ENCODE results near the gene OGDH. TPM values are rescaled to one million over a fixed set of nuclear protein-coding genes. Genes with fewer than 3 reads are reported as not detected.

OGDH gene
- total RNA-seq, 2 donors from 2014 or later, result 277 to 390 TPM

DNA sequence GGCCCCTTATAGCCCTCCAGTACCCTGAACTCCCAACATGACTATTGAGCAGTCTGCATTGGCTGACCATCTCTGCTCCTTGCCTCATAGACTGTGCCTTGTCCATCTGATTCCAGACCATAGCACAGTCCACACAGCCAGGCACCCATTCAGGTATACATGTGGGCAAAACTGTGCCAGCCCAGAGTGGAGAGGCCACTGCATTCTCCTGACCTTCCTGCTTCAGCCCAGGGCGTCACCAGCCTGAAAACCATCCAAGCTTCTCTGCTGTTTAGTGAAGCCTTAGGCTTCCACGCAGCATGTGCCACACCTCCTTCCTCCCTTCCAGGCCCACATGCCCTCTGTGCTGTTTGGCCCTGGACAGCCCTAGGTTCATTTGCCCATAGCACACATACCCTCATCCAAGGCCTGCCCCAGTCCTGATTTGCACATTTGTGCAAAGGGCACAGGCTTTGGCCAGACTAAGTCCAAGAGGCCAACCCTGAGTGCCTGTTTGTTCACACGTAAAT lies 43.2 kb upstream of the OGDH start:
- no peak for TF ChIP-seq CTCF (IDR thresholded peaks at IDR 0.05)
- Histone ChIP-seq H3K36me3 (peaks cover 37% of the 10 kb centered on the region), H3K27ac (no peak overlapping the region), H3K4me3 (no peak overlapping the region), H3K27me3 (no peaks in the 10 kb centered on the region), H3K9me3 (no peaks in the 10 kb centered on the region), H3K4me1 (peaks cover 0 to 12% of the 10 kb centered on the region in 2 donors)
- DNase-seq (ENCODE audit: low spot score), result no peak

DNA sequence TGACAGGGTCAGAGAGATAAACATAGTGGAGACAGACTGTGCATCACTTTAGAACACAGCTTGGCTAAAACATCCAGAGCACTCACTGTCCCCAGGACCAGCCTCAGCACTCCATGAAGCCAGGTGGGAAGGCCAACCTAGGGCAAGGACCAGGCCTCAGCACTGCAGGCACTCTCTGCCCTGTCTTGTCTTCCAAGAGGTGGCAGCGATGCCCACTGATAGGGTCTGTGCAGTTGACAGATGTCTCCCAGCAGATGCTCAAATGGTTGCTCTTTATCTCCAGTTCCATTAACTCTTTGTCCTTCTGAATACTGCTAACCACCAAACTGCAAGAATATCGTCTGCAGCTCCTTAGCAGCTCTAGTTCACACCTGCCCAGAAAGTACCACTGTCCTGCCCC lies 41.8 kb upstream of the OGDH start:
- Histone ChIP-seq H3K36me3 (peaks cover 51% of the 10 kb centered on the region), H3K4me1 (peaks cover 0 to 12% of the 10 kb centered on the region in 2 donors), H3K4me3 (no peak overlapping the region), H3K27me3 (no peaks in the 10 kb centered on the region), H3K9me3 (no peaks in the 10 kb centered on the region), H3K27ac (no peak overlapping the region)
- DNase-seq (ENCODE audit: low spot score), result no peak
- no peak for TF ChIP-seq CTCF (IDR thresholded peaks at IDR 0.05)

DNA sequence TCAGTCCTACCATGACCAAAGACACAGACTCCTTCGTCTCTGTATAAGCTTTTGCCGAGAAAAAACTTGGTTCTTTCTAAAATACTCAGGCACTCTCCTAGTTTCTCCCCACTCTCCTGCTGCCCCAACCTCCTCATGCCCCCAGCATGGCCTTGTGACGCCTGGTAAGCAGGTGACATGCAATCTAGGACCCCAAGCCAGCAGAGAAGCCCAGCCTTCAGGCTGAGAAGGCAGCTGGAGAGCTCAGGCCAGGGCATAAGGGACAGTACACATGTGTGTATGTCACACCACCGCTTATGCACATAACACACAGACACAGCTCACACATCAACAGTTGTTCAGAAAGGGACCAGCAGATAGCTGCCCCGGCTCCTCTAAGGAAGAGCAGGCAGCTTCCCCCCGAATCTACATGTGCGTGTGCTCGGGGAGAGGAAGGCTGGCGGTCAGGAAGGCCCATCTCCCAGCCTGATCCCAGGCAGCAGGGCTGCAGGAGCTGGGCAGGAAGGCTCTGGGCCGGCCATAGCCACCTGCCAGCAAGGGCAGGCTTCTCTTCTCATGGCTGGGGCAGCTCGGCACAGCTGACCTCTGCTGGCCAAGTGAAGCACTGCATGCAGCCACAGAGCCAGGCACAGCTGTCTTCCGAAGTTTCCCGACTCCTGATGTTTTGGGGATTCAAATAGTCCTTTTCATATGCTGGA lies 41.2 kb upstream of the OGDH start:
- no peaks in the 10 kb centered on the region for H3K9me3 ChIP-seq
- TF ChIP-seq CTCF (IDR thresholded peaks at IDR 0.05), result peak; percentile 97 to 99
- no peak overlapping the region for H3K4me3 ChIP-seq
- H3K36me3 ChIP-seq, result peaks cover 57% of the 10 kb centered on the region
- peaks cover 0 to 12% of the 10 kb centered on the region in 2 donors for H3K4me1 ChIP-seq
- no peaks in the 10 kb centered on the region for H3K27me3 ChIP-seq
- H3K27ac ChIP-seq, result no peak overlapping the region
- DNase-seq (ENCODE audit: low spot score), result peak; percentile 73

DNA sequence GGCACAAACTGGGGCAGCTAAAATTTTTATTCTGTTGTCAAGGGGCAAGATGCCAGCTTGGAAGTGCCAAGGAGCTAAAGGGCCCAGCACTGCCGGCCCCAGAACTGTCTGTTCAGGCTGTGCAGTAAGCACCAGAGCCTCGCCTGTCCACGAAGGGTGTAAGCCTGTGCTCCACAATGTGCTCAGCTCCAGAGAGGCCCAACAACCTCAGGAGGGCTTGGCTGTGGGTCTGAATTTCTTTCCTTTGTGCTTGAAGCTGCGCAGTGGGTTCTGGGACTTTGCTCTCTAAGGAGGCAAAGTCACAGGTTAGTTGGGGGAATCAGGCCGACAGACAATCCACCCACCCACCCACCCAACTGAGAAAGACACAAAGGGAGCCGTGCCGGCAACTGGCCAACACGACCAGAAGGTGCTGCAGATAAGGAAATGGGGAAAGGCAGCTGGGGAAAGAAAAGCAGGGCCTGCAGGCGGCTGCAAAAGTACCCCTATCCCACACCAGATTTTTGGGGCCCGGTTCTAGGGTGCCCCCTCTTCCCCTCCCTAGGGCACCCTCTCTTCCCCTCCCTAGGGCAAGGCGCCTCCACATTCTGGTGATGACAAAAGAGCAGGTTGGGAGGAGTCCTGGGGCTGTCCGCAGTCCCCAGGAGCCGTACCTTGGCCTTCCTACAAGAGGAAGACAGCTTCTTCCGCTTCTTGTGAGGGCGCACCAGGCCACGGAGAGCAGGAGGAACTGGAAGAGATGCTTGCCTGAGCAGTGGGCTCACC lies 40.5 kb upstream of the OGDH start:
- peaks cover 64% of the 10 kb centered on the region for H3K36me3 ChIP-seq
- no peak for DNase-seq (ENCODE audit: low spot score)
- H3K27me3 ChIP-seq, result no peaks in the 10 kb centered on the region
- H3K4me3 ChIP-seq, result no peak overlapping the region
- TF ChIP-seq CTCF (IDR thresholded peaks at IDR 0.05), result peak in 1 of 2 donors; percentile 0
- no peak overlapping the region for H3K27ac ChIP-seq
- peaks cover 0 to 12% of the 10 kb centered on the region in 2 donors for H3K4me1 ChIP-seq
- H3K9me3 ChIP-seq, result no peaks in the 10 kb centered on the region

- Histone ChIP-seq H3K27me3 (no peaks in the 10 kb centered on the region), H3K9me3 (no peaks in the 10 kb centered on the region), H3K27ac (no peak overlapping the region), H3K36me3 (peaks cover 71% of the 10 kb centered on the region), H3K4me1 (peaks cover 0 to 12% of the 10 kb centered on the region in 2 donors), H3K4me3 (no peak overlapping the region)
- TF ChIP-seq CTCF (IDR thresholded peaks at IDR 0.05), result no peak
- no peak for DNase-seq (ENCODE audit: low spot score)
Measured at GRCh38 chr7:44566680-44567079, 39.7 kb upstream of the OGDH start.

Data from right atrium auricular region (tissue), 2 donors.